CD14-positive monocyte (primary cell): ENCODE measurements around the gene KRTAP10-1. TPM values are rescaled to one million over a fixed set of nuclear protein-coding genes. Genes with fewer than 3 reads are reported as not detected.

Experiments
- DNase-seq, 3 donors: peaks; one replicate each; pipeline ENCODE4 v3.0.0-alpha.2; 2011 to 2022
- H2AFZ ChIP-seq: 2 replicates; pipeline ENCODE4 v1.6.0; 2012; ENCODE audit warnings: mild to moderate bottlenecking, low read depth, low read length, inconsistent platforms; ENCODE audit not compliant: insufficient read depth, poor library complexity, severe bottlenecking
- H3K27ac ChIP-seq, 2 donors: 1 replicate in 1 of 2; 2 replicates in 1 of 2; pipeline ENCODE4 v1.5.1; 2012 to 2013; ENCODE audit warnings: low read length in 2 of 2, control low read depth in 1 of 2, inconsistent platforms in 1 of 2, low read depth in 1 of 2, mild to moderate bottlenecking in 1 of 2
- H3K27me3 ChIP-seq, 2 donors: one replicate each; pipeline versions ENCODE4 v1.6.0 to v1.6.1; 2011 to 2013; ENCODE audit warnings: low read length in 2 of 2; ENCODE audit not compliant: control insufficient read depth in 2 of 2, insufficient read depth in 2 of 2
- H3K36me3 ChIP-seq, 2 donors: replicated peaks in 1 of 2; 1 replicate in 1 of 2; 2 replicates in 1 of 2; pipeline versions ENCODE4 v1.5.1 to v1.6.1; 2012 to 2013; ENCODE audit warnings: low read length in 2 of 2, control low read depth in 1 of 2, inconsistent platforms in 1 of 2, mild to moderate bottlenecking in 1 of 2; ENCODE audit not compliant: insufficient read depth in 2 of 2, control insufficient read depth in 1 of 2
- H3K4me1 ChIP-seq, 2 donors: 1 replicate in 1 of 2; 2 replicates in 1 of 2; pipeline versions ENCODE4 v1.5.1 to v1.6.1; 2012 to 2013; ENCODE audit warnings: low read length in 2 of 2, control low read depth in 1 of 2, inconsistent platforms in 1 of 2, mild to moderate bottlenecking in 1 of 2, moderate library complexity in 1 of 2; ENCODE audit not compliant: insufficient read depth in 2 of 2, control insufficient read depth in 1 of 2
- H3K4me2 ChIP-seq: replicated peaks from 2 replicates; pipeline ENCODE3; 2012; ENCODE audit warnings: low read length, moderate library complexity, mild to moderate bottlenecking; ENCODE audit not compliant: poor library complexity, severe bottlenecking; ENCODE audit errors: extremely low read depth
- H3K4me3 ChIP-seq, 3 experiments: fragments of 200-600 bp in 1 of 3; sonication (generic) in 1 of 3; replicated peaks in 1 of 3; 1 replicate in 2 of 3; 2 replicates in 1 of 3; pipeline ENCODE4 v1.5.1; 2011 to 2013; ENCODE audit warnings: low read length in 3 of 3, mild to moderate bottlenecking in 3 of 3, control low read depth in 2 of 3, low read depth in 2 of 3, inconsistent platforms in 1 of 3, moderate library complexity in 1 of 3
- H3K79me2 ChIP-seq: 2 replicates; pipeline ENCODE4 v1.6.0; 2012; ENCODE audit warnings: mild to moderate bottlenecking, control low read depth, inconsistent platforms, low read length, moderate library complexity; ENCODE audit not compliant: insufficient read depth
- H3K9ac ChIP-seq: 2 replicates; pipeline ENCODE4 v1.6.0; 2017; ENCODE audit warnings: low read length, mild to moderate bottlenecking; ENCODE audit not compliant: insufficient read depth, poor library complexity, severe bottlenecking
- H3K9me3 ChIP-seq, 2 donors: replicated peaks in 1 of 2; 1 replicate in 1 of 2; 2 replicates in 1 of 2; pipeline versions ENCODE4 v1.5.1 to v1.6.1; 2012 to 2013; ENCODE audit warnings: low read length in 2 of 2, control low read depth in 1 of 2; ENCODE audit not compliant: control insufficient read depth in 1 of 2, insufficient read depth in 1 of 2
- H4K20me1 ChIP-seq: 2 replicates; pipeline ENCODE4 v1.6.0; 2012; ENCODE audit warnings: mild to moderate bottlenecking, low read length, control low read depth, moderate library complexity; ENCODE audit not compliant: insufficient read depth
- H3K27ac Mint-ChIP-seq, 7 donors: one replicate each; pipeline ENCODE4 v1.8.0; 2020; ENCODE audit warnings: mild to moderate bottlenecking in 7 of 7, mixed read lengths in 7 of 7, moderate library complexity in 6 of 7, inconsistent platforms in 2 of 7
- H3K27me3 Mint-ChIP-seq, 3 donors: one replicate each; pipeline ENCODE4 v1.8.0; 2021 to 2022; ENCODE audit warnings: low read depth in 3 of 3, mild to moderate bottlenecking in 3 of 3, mixed read lengths in 3 of 3, moderate library complexity in 3 of 3, inconsistent platforms in 1 of 3
- H3K36me3 Mint-ChIP-seq, 2 donors: one replicate each; pipeline ENCODE4 v1.8.0; 2020; ENCODE audit warnings: mixed read lengths in 2 of 2, inconsistent platforms in 1 of 2, mild to moderate bottlenecking in 1 of 2
- H3K4me1 Mint-ChIP-seq: one replicate; pipeline ENCODE4 v1.8.0; 2020; ENCODE audit warnings: mild to moderate bottlenecking, mixed read lengths
- H3K4me3 Mint-ChIP-seq, 2 donors: one replicate each; pipeline ENCODE4 v1.8.0; 2020; ENCODE audit warnings: mild to moderate bottlenecking in 2 of 2, mixed read lengths in 2 of 2, moderate library complexity in 1 of 2
- H3K9me3 Mint-ChIP-seq, 7 donors: one replicate each; pipeline ENCODE4 v1.8.0; 2020 to 2022; ENCODE audit warnings: mixed read lengths in 7 of 7, mild to moderate bottlenecking in 6 of 7, moderate library complexity in 6 of 7, inconsistent platforms in 2 of 7
- CTCF ChIP-seq: fragments of 200-600 bp; IDR thresholded peaks from one replicate; pipeline ENCODE4 v1.8.0; 2022; ENCODE audit warnings: antibody characterized with exemption, mild to moderate bottlenecking
- WGBS: methylation state at CpG from one replicate; pipeline ENCODE4 v1.1.5; 2013; ENCODE audit warnings: missing lambda C conversion rate; ENCODE audit not compliant: insufficient coverage; 5-methylcytosine and 5-hydroxymethylcytosine counted together
- intact Hi-C, 2 donors: fragments of 100-400 bp; cut with micrococcal nuclease; formaldehyde crosslinking; loops; one replicate each; pipeline versions ENCODE4 v1.15.0 to v1.15.1; 2023
- polyA plus RNA-seq, 3 donors: library from polyadenylated mRNA; depleted of rRNA in 1 of 3; unstranded in 2 of 3; stranded (reverse) in 1 of 3; fragments of 300-500 nt in 2 of 3; fragments of >200 nt in 1 of 3; fragmentation: Illumina TruSeq in 2 of 3; gene quantifications; 1 replicate in 2 of 3; 2 replicates in 1 of 3; pipeline ENCODE4 v1.2.3, GENCODE V29; 2012 to 2021

Gene KRTAP10-1
- polyA plus RNA-seq, 3 donors, result not detected

GRCh38 chr21:44519346-44520325 lies 20.4 kb downstream of the KRTAP10-1 start:
- Histone ChIP-seq H3K27me3 (no peaks in the 10 kb centered on the region), H3K4me2 (no peak overlapping the region), H3K9me3 (peaks cover 11 to 14% of the 10 kb centered on the region in 2 donors), H3K27ac (no peak overlapping the region), H3K9ac (no peak overlapping the region), H3K4me1 (no peaks in the 10 kb centered on the region), H2AFZ (no peak overlapping the region), H3K36me3 (no peaks in the 10 kb centered on the region), H3K4me3 (no peak overlapping the region), H4K20me1 (no peaks in the 10 kb centered on the region), H3K79me2 (no peaks in the 10 kb centered on the region)
- peaks cover 3% of the 10 kb centered on the region for H3K4me1 Mint-ChIP-seq
- intact Hi-C loops, result no loop called here
- no peaks in the 10 kb centered on the region for H3K36me3 Mint-ChIP-seq
- peaks cover 0 to 18% (median 4%) of the 10 kb centered on the region in 7 donors for H3K9me3 Mint-ChIP-seq
- WGBS, result 92% methylated on average over 27 of the region's 28 CpGs
- TF ChIP-seq CTCF, result no peak
- DNase-seq, result no peak
- H3K4me3 Mint-ChIP-seq, result no peak overlapping the region
- peaks cover 0 to 4% (median 0%) of the 10 kb centered on the region in 3 donors for H3K27me3 Mint-ChIP-seq
- H3K27ac Mint-ChIP-seq, result no peak overlapping the region

- DNase-seq, result no peak
- no peaks in the 10 kb centered on the region for H3K79me2 ChIP-seq
- 83% methylated on average over 11 of the region's 12 CpGs for WGBS
- no peaks in the 10 kb centered on the region for H3K4me1 ChIP-seq
- no peak for TF ChIP-seq CTCF
- peaks cover 0 to 4% (median 0%) of the 10 kb centered on the region in 3 donors for H3K27me3 Mint-ChIP-seq
- intact Hi-C loops, result no loop called here
- H3K4me3 Mint-ChIP-seq, result no peak overlapping the region
- H3K4me2 ChIP-seq, result no peak overlapping the region
- H3K9me3 Mint-ChIP-seq, result peaks cover 0 to 18% (median 4%) of the 10 kb centered on the region in 7 donors
- no peak overlapping the region for H3K9ac ChIP-seq
- H3K27me3 ChIP-seq, result no peaks in the 10 kb centered on the region
- peaks cover 3% of the 10 kb centered on the region for H3K4me1 Mint-ChIP-seq
- no peaks in the 10 kb centered on the region for H3K36me3 Mint-ChIP-seq
- H2AFZ ChIP-seq, result no peak overlapping the region
- H3K27ac ChIP-seq, result no peak overlapping the region
- no peaks in the 10 kb centered on the region for H3K36me3 ChIP-seq
- peaks cover 4 to 11% of the 10 kb centered on the region in 2 donors for H3K9me3 ChIP-seq
- H4K20me1 ChIP-seq, result no peaks in the 10 kb centered on the region
- no peak overlapping the region for H3K27ac Mint-ChIP-seq
- no peak overlapping the region for H3K4me3 ChIP-seq
Observed at GRCh38 chr21:44518686-44519085, 21.3 kb downstream of the KRTAP10-1 start.
